Endothelial cell of umbilical vein (primary cell): ENCODE measurements around the gene CD44. TPM values are rescaled to one million over a fixed set of nuclear protein-coding genes. Genes with fewer than 3 reads are reported as not detected.

Experiments
- BruUV-seq: library from RNA; stranded (reverse); fragments of 400-500 nt; replicated peaks from 2 replicates; lab custom pipeline; 2021; lab: Mats Ljungman, UMichigan
- CTCF ChIA-PET: fragments of 300-600, 350-600 bp; sonication (Branson Sonifier 250); formaldehyde crosslinking; loops from one replicate; lab custom pipeline; 2021; ENCODE audit warnings: antibody characterized with exemption, inconsistent platforms; lab: Charles Lee
- POLR2A ChIA-PET: fragments of 300-600, 350-600 bp; sonication (Branson Sonifier 250); formaldehyde crosslinking; loops from one replicate; lab custom pipeline; 2021; ENCODE audit warnings: antibody characterized with exemption, inconsistent platforms; lab: Charles Lee
- DNase-seq: peaks from one replicate; pipeline ENCODE4 v3.0.0-alpha.2; 2011; ENCODE audit warnings: low read depth, low spot score
- FAIRE-seq: peaks from 2 replicates; lab custom pipeline; 2011; peaks lifted over from hg19 to GRCh38; lab: Jason Lieb, UNC
- H2AFZ ChIP-seq: 2 replicates; pipeline ENCODE4 v1.6.0; 2012; ENCODE audit warnings: low read depth, low read length, control low read depth, inconsistent platforms
- H3K27ac ChIP-seq: 2 replicates; pipeline ENCODE4 v1.5.1; 2011; ENCODE audit warnings: low read depth, mild to moderate bottlenecking, control low read depth, low read length, moderate library complexity; ENCODE audit not compliant: insufficient read depth
- H3K27me3 ChIP-seq, 2 experiments: 2 replicates each; pipeline versions ENCODE4 v1.6.0 to v1.6.1; 2011; ENCODE audit warnings: low read length in 2 of 2, mixed read lengths in 1 of 2; ENCODE audit not compliant: control insufficient read depth in 2 of 2, insufficient read depth in 2 of 2
- H3K36me3 ChIP-seq, 2 experiments: 2 replicates in 1 of 2; 3 replicates in 1 of 2; pipeline ENCODE4 v1.5.1; 2011; ENCODE audit warnings: low read length in 2 of 2, mild to moderate bottlenecking in 1 of 2, moderate library complexity in 1 of 2; ENCODE audit not compliant: control insufficient read depth in 2 of 2, insufficient read depth in 2 of 2; ENCODE audit errors: extremely low read depth in 1 of 2
- H3K4me1 ChIP-seq: 3 replicates; pipeline ENCODE4 v1.5.1; 2011; ENCODE audit warnings: mild to moderate bottlenecking, low read length; ENCODE audit not compliant: control insufficient read depth, insufficient read depth; ENCODE audit errors: extremely low read depth
- H3K4me2 ChIP-seq: 2 replicates; pipeline ENCODE4 v1.6.1; 2011; ENCODE audit warnings: low read length, control low read depth, mixed read lengths; ENCODE audit not compliant: insufficient read depth
- H3K4me3 ChIP-seq, 3 experiments: fragments of 200-600 bp in 1 of 3; sonication (generic), shearing (Covaris generic) in 1 of 3; replicated peaks in 1 of 3; 2 replicates each; pipeline ENCODE4 v1.5.1; 2011 to 2016; ENCODE audit warnings: control low read depth in 3 of 3, low read length in 3 of 3, mild to moderate bottlenecking in 2 of 3, inconsistent platforms in 1 of 3, low read depth in 1 of 3, moderate library complexity in 1 of 3; ENCODE audit not compliant: insufficient read depth in 1 of 3
- H3K79me2 ChIP-seq: 2 replicates; pipeline ENCODE4 v1.6.0; 2012; ENCODE audit warnings: low read length, inconsistent platforms; ENCODE audit not compliant: control insufficient read depth, insufficient read depth
- H3K9ac ChIP-seq: replicated peaks from 2 replicates; pipeline ENCODE3; 2011; ENCODE audit warnings: low read length, control low read depth; ENCODE audit not compliant: insufficient read depth; ENCODE audit errors: extremely low read depth
- H3K9me1 ChIP-seq: replicated peaks from 3 replicates; pipeline ENCODE4 v1.6.0; 2011; ENCODE audit warnings: mild to moderate bottlenecking, low read length; ENCODE audit not compliant: control insufficient read depth, insufficient read depth; ENCODE audit errors: extremely low read depth
- H3K9me3 ChIP-seq: replicated peaks from 2 replicates; pipeline ENCODE4 v1.5.1; 2012; ENCODE audit warnings: low read length, inconsistent platforms; ENCODE audit not compliant: control insufficient read depth, insufficient read depth
- H4K20me1 ChIP-seq: replicated peaks from 2 replicates; pipeline ENCODE3; 2011; ENCODE audit warnings: mild to moderate bottlenecking, low read length; ENCODE audit not compliant: control insufficient read depth, insufficient read depth; ENCODE audit errors: extremely low read depth
- CTCF ChIP-seq, 2 donors: IDR thresholded peaks; 1 replicate in 1 of 2; 2 replicates in 1 of 2; pipeline ENCODE4 v1.5.1; 2011; ENCODE audit warnings: low read length in 2 of 2, mild to moderate bottlenecking in 2 of 2, moderate library complexity in 2 of 2, control low read depth in 1 of 2, inconsistent platforms in 1 of 2, low read depth in 1 of 2; ENCODE audit not compliant: insufficient read depth in 1 of 2; ENCODE audit errors: extremely low read depth in 1 of 2
- EZH2 ChIP-seq: IDR thresholded peaks from 2 replicates; pipeline ENCODE4 v1.6.1; 2012; ENCODE audit warnings: borderline replicate concordance, low read depth, mild to moderate bottlenecking, moderate library complexity, low read length, inconsistent platforms; ENCODE audit not compliant: severe bottlenecking
- FOS ChIP-seq: IDR thresholded peaks from 2 replicates; pipeline ENCODE4 v1.6.1; 2011; ENCODE audit warnings: mild to moderate bottlenecking, low read length, moderate library complexity, borderline replicate concordance; ENCODE audit not compliant: insufficient read depth
- GATA2 ChIP-seq: IDR thresholded peaks from 2 replicates; pipeline ENCODE4 v1.7.0; 2011; ENCODE audit warnings: low read depth, mild to moderate bottlenecking, moderate library complexity, mixed read lengths, low read length; ENCODE audit not compliant: insufficient read length, insufficient read depth
- JUN ChIP-seq: IDR thresholded peaks from 2 replicates; pipeline ENCODE4 v1.6.1; 2011; ENCODE audit warnings: borderline replicate concordance, low read depth; ENCODE audit not compliant: insufficient read length, insufficient read depth
- MAX ChIP-seq: IDR thresholded peaks from 2 replicates; pipeline ENCODE4 v1.6.1; 2011; ENCODE audit not compliant: insufficient read depth, insufficient read length
- POLR2A ChIP-seq: IDR thresholded peaks from 2 replicates; pipeline ENCODE4 v1.6.1; 2012; ENCODE audit warnings: low read depth, mild to moderate bottlenecking, control low read depth, low read length
- POLR2AphosphoS5 ChIP-seq: IDR thresholded peaks from 2 replicates; pipeline ENCODE4 v1.6.1; 2012; ENCODE audit warnings: low read depth, mild to moderate bottlenecking, control low read depth, low read length, moderate library complexity; ENCODE audit not compliant: insufficient read depth
- dilution Hi-C: fragments of 300-500 bp; cut with MboI; formaldehyde crosslinking; loops from one replicate; pipeline ENCODE4 v1.15.0; 2019; ENCODE audit warnings: low sequenced_read_pairs; ENCODE audit not compliant: extremely low pct_ligation_motif_present
- intact Hi-C: fragments of 100-400 bp; cut with micrococcal nuclease; formaldehyde crosslinking; loops from one replicate; pipeline ENCODE4 v1.10.0; 2022
- polyA plus RNA-seq, 4 experiments: library from polyadenylated mRNA; depleted of rRNA in 3 of 4; stranded (reverse) in 3 of 4; unstranded in 1 of 4; fragments of >200 nt; gene quantifications; 2 replicates each; pipeline versions ENCODE4 v1.2.1 to v1.2.3, GENCODE V29; 2011 to 2012; ENCODE audit warnings: missing spikeins in 1 of 4
- total RNA-seq: library from RNA; stranded (reverse); gene quantifications from 2 replicates; pipeline ENCODE4 v1.2.3, GENCODE V29; 2021

Gene CD44
- total and polyA plus RNA-seq, 2 donors (not counting 3 experiments of a cell fraction or from before 2014, with no cell fraction given): 25.5 to 26.3 TPM

GRCh38 chr11:35160246-35160824, 21.4 kb downstream of the CD44 start:
- H3K9ac ChIP-seq: no peak overlapping the region
- no peak overlapping the region for H3K27ac ChIP-seq
- TF ChIP-seq POLR2AphosphoS5: no peak
- no TSS peak for BruUV-seq
- no peaks in the 10 kb centered on the region for H3K9me1 ChIP-seq
- CTCF ChIA-PET: interaction anchor here (1.0 to 3.3 kb wide), 2 partner anchors 11 kb away, joined by 5 to 22 read pairs; no protein-coding TSS in a partner anchor
- no peaks in the 10 kb centered on the region for H3K36me3 ChIP-seq
- H3K27me3 ChIP-seq: no peaks in the 10 kb centered on the region
- FAIRE-seq: no peak
- no peaks in the 10 kb centered on the region for H3K9me3 ChIP-seq
- intact Hi-C loops (no loop called here), dilution Hi-C loops (no loop called here)
- peaks cover 32% of the 10 kb centered on the region for H3K4me1 ChIP-seq
- peaks cover 99% of the 10 kb centered on the region for H3K79me2 ChIP-seq
- H3K4me3 ChIP-seq: no peak overlapping the region
- no peak for DNase-seq
- POLR2A ChIA-PET: no interaction called here
- H3K4me2 ChIP-seq: no peak overlapping the region
- H2AFZ ChIP-seq: no peak overlapping the region
- no peaks in the 10 kb centered on the region for H4K20me1 ChIP-seq

- no peak for TF ChIP-seq EZH2
- TF ChIP-seq MAX: no peak
- TF ChIP-seq CTCF (IDR thresholded peaks at IDR 0.05; ENCODE audit: extremely low read depth in 1 of 2, insufficient read depth in 1 of 2, low read depth in 1 of 2, low read length in 2 of 2): no peak
- TF ChIP-seq POLR2AphosphoS5: no peak
- TF ChIP-seq POLR2A: no peak
- no peak for TF ChIP-seq GATA2
- TF ChIP-seq FOS: no peak
- no peak for TF ChIP-seq JUN
- Histone ChIP-seq H3K9me3 (no peaks in the 10 kb centered on the region), H3K9ac (no peak overlapping the region), H3K4me3 (no peak overlapping the region), H3K27ac (no peak overlapping the region), H3K79me2 (peaks cover 93% of the 10 kb centered on the region), H3K36me3 (no peaks in the 10 kb centered on the region), H3K4me2 (no peak overlapping the region), H3K4me1 (peaks cover 40% of the 10 kb centered on the region), H4K20me1 (no peaks in the 10 kb centered on the region), H3K9me1 (no peaks in the 10 kb centered on the region), H3K27me3 (no peaks in the 10 kb centered on the region), H2AFZ (no peak overlapping the region)
- ChIA-PET CTCF (no interaction called here), POLR2A (no interaction called here)
- intact Hi-C loops: no loop called here
- no peak for DNase-seq
- BruUV-seq: no TSS peak
- dilution Hi-C loops: no loop called here
- no peak for FAIRE-seq
Observed at GRCh38 chr11:35160902-35161597, 22.1 kb downstream of the CD44 start.
